Right hindlimb (tissue), 1 donor: ENCODE data around the gene IP6K3.

Experiments used
- DNase-seq: peaks from one replicate; pipeline ENCODE4 v3.0.0-alpha.2; 2018

Gene IP6K3

DNA sequence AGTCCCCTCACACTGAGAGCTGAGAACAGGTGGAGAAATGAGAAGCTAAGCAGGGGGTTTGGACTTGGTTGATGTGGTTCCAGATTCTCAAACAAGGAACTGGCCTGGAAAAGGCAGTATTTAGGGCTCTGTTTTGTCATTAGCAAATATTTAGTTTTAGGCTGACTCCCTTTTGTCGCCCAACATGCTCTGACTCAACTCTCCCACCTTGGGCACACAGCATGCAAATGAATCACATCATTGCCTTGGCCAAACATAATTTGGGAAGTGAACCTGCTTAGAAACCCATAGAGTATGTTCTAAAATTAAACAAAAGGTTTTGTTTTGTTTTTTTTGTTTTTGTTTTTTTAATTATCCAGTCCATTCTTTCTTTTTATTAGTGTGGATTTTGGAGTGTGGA lies 25.7 kb downstream of the IP6K3 start:
- DNase-seq = no peak

DNA sequence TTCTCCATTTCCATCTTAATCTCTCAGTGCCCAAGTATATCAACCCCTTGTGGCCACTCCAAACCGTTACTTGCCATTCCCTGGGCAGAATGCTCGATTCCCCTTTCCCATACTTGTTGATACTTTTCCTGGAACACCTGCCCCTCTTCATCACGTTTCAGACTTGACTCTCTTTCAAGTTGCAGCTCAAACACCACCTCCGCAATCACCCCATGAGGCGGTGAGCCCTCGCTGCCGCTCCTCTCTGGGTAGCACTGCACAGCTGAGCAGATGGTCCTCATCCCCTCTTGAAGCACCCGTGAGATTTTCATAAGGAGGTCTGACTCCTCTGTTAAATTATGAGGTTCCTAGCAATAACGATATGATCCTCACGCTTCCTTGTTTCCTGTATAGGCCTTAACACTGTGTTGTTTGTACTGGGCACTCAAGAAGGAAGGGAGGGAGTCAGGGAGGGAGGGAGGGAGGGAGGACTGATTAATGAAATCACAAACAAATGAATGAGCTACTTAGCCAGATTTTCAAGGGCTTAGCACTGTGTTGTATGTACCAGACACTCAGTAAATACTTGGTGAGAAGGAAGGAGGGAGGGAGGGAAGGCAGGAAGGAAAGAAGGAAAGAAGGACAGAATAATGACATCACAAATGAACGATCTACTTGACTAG lies 27.2 kb downstream of the IP6K3 start:
- DNase-seq = no peak

DNA sequence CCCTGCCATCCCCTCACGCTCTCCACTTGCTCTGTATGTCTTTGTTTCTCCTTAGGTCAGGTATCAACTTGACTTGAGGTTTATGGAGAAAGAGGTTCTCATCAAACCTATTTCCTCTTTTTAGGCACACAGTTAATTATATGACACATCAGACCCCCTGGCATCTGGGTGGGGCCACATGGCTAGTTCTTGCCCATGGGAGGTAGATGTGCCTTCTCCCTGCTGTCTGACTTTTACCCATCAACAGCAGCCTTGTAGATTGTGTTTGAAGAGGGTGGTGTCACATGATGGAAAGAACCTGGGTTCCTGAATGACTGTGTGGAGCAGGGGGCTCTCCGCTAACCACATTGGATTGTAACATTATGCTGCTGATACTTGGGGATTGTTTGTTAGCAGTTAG lies 28.0 kb downstream of the IP6K3 start:
- DNase-seq = no peak

DNA sequence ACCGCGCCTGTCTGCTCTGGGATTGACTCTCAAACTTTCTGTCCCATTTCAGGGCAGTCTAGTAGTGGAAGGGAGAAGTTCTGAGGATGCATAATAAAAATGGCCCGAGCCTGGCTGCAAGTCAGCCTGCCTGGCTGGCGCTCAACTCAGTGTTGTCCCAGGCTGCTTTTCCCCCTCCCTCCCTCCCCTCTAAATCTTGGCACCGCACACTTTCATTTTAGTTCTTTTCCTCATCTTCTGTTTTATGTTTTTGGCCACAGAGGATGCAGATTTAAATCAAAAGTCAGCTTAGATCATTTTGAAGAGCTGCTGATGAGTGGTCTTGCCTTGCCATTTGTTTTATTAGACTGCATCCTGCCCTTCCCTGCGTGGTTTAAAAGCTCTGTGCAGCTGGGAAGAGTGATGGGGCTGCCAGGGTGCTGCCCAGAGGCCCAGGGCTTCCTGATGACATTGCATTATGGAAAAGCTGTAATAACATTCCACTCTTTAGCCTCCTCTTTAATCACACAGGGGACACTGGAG lies 28.7 kb downstream of the IP6K3 start:
- DNase-seq = peak; percentile 84

DNA sequence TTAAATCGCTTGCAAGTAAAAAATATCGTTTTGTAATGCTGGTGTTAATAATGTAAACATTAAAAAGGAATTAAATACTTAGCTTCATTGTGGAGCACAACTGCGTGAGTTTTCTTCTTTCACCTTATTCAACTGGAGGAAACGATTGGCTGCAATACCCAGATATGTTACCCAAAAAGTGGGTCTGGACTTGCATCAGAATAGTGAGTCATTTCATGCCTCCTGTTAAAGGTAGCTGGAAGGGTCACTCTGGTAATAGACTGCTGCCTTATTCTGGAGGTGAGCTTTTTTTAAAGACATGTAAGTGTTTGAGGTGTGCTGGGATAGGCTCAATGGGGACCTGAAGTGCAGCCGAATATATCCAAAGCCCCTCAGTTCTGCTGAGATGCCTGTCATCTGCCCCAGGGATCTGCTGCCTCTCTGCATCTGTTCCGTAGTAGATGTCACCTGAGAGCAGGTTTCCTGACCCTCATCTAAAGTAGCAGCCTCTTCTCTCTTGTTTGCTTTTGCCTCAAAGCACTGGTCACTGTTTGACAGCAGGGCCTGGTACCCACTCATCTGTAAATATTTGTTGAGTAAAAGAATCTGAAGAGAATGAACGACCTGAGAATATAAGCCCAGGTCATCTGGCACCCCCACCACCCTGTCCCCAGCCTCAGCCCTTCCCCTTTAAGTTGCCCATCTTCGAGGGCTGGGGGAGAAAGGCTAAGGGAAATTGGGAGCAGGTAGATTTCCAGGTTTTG lies 29.6 kb downstream of the IP6K3 start:
- DNase-seq = no peak

DNA sequence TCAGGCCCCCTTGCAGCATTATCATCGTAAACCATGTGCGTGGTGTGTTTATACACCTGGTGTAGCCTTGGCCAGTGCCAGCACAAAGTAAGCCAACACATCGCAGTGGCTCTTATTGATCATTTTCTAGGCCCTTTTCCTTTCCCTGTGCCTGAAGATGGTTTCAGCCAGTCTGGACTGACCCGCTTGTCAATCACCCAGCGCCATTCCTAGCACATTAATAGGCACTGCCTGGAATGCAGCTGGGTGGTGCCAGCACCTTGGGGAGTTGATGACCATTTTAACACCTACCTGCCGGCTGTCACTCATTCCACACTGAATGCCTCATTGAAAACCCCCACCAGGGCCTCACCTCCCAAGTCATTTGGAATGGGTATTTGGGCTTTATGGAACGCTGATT lies 30.3 kb downstream of the IP6K3 start:
- no peak for DNase-seq

DNA sequence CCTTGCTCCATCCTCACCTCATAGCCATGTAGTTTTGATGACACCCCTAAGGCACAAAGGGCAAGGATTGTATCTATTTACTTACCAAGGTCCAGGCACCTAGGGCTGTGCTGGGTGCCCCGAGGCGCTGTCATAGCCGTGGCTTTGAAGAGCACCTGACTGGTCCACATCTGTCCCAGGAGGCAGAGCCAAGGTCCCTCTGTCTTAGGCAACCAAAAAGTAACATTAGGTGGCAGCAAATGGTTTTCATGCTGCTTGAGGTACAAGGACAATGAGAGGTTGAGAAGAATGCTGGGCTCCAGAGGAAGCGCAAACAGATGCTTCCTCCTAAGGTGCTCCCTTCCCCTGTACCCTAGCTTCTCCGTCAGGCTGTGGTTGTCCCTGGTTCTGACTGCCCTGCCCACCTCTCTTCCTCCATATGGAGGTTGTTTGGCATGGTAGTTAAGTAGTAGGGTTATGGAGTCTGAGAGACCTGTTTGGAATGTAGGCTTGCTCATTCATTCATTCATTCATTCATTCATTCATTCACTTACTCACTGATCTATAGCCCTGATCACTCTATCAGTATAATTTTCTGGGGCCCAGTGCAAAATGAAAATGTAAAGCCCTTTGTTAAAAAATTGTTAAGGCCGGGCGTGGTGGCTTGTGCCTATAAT lies 32.2 kb downstream of the IP6K3 start:
- no peak for DNase-seq

DNA sequence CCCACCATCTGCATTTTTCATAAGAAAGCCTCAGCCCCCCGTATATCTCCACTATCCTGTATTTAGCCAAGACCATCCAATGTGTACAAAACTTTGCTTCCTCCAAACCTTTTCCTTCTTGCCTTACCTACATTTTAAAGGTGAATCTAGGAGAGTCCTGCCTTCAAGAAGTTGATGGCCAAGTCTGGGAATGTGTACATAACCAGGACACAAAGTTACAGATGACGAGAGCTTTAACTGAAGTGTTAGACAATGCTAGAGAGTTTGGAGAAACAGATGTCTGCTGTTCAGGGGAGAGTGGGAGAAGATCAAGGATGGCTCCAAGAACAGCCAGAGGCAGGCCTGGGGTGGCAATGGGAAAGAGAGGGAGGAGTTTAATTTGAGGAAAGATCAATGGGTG lies 32.9 kb downstream of the IP6K3 start:
- DNase-seq = no peak

DNA sequence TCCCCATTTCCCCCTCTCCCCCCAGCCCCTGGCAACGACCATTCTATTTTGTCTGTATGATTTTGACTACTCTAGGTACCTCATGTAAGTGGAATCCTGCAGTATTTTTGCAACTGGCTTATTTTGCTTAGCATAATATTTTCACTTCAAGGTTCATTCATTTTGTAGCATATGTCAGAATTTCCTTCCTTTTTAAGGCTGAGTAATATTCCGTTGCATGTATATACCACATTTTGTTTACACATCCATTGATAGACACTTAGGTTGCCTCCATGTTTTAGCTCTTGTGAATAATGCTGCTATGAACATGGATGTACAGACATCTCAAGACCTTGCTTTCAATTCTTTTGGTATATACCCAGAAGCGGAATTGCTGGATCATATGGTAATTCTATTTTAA lies 33.8 kb downstream of the IP6K3 start:
- DNase-seq = no peak

DNA sequence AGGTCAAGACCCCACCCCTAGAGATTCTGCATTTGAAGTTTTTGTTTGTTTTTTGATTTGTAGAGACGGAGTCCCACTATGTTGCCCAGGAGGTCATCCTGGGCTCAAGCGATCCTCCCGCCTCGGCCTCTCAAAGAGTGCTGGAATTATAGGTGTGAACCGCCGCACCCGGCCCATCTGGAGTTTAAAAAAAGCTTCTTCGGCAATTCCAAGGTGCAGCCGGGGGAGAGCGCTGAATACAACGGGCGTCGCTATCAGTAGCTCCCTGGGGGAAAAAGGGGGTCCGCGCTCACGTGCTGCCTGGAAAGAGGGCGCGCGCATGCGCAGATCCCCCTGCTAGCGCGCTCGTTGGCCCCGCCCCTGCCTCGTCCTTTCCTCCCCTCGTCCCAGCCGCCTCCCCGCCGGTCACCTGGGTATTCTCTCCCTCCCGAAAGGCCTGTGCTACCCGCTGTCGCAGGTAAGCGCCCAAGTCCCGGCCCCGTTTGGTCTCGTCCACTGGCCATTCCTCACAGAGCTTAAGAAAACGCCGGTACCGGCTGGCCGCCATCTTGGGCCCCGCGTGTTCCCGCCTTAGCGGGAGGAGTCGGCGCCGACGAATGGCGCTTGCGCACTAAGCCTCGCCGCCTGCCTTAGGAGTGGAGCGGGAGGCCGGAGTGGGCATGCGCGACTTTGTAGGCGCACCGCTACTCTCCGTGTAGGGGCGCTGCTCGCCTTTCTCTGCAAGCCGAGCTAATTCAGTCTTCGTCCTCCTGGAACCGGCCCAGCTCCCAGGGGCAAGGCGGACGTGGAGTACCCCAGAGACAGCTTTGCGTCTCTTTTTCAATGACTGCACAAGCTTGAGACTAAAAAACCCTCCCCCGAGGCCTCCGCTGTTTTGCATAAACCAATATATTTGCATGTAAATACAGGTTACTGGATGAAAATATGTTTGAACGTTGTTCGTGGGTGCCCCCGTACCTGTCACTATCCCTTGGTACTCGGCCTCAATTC lies 35.3 kb downstream of the IP6K3 start, which contains the start of gene UQCC2:
Gene UQCC2 (minus strand): TSS at position 561 of the 990 bp plus-strand sequence. CDS start 14 bp downstream, at position 547.
- DNase-seq = peak; percentile 98

DNA sequence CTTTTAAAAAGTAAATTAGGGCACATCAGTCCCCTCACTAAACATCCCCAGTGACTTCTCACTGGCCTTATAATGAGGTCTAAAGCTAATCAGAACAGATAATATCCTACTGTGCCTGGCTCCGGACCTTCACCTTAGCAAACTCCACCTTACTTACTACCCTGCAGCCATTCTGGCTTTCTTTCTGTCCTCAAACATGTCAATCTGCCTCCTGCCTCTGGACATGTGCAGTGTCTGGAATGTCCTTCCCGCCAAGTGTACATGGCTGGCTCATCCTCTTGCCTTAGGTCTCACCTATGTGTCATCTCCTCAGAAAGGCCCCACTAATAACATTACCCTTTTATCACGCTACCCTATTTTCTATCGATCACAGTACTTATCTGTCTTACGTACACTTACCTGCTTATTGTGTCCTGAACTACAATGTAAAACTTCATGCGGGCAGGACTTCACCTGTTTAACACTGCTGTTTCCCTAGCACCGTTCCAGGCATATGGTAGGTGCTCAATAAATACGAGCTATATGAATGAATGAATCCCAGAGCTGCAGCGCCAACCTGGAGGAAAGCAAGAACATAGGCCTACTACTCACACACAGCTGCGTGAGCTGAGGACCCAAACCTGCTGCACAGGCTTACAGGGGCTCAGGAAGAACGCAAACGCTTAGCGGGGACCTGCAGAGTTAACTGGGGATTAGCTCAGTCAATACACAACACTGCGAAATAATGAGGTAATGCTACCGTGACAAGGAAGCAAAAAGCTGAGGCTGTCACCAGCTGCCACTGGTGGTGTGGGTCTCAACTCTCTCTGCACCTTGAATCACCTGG lies 36.2 kb downstream of the IP6K3 start:
- DNase-seq = no peak

DNA sequence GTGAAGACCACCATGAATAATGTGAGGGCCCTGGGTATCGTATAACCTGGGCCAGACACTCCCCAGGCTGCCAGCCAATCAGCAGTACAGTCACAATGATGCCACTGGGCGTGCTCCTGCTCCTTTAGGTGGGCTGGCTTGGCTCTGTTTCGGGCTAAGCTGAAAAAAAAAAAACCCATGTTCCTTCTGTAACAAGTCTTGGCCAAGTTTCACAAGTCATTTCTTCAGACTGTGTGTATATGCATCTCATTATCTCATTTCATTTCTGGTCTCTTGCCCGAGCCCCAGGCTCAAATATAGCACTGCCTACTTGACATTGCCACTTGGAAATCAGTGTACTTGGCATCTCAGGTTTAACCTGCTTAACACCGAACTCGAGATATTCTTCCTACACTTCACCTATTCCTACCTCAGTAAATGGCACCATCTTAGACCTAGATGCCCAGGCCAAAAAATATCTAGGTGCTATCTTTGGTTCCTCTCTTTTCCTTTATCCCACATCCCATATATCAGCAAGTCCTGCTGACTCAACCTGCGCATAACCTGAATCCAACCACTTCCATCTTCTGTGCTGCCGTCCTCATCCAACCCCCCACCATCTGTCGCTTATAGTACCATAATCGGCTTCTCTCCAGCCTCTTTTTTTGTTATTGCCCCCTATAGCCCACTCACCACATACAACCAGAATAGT lies 37.0 kb downstream of the IP6K3 start:
- no peak for DNase-seq

DNA sequence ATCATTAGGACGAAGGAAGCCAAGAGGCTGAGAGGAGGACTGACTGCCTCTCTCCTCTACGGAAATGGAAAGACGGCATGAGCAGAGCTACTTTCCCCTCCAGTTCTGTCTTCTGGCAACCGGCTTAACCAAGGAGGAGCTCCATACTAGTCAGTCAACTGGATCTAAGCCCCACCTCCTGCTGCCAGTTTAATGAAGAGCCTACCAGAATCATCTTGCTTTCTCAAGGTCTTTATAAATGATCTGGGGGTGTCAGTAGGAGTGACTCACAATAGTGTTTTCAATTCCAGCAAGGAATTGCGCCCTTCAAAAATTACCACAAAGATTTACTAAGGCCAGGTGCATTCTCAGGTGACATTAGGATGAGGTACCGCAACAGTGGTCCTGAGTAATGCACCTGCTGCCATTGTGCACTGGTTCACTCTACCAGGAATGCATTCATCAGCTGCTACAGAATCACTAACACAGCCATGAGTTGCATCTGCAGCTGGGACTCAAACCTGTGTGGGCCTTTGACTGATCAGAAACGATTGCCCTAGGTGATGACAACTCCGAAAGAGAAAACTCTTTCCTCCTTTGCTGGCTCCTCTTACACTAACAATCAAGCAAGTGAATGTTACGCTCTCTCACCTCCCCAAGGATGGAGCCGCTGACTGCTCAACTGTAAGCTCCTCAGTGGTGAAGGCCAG lies 38.0 kb downstream of the IP6K3 start:
- no peak for DNase-seq

DNA sequence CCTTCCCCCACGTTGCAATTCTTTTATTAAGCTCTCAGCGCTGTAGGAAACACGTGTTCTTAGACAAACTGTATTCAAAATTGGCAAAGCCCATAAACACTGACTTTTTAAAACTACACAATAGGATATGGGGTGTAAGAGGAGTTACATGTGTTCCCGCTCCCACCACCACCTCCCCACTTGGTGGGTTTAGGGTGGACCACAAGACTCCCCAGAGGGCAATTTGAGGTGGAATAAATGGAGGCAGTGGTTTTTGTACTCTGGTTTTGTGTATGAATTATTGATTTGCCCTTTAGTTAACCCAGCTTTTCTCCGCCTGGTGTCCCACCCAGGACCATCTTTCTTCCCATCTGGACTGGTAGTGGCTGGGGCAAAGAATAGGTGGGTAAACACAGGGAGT lies 38.9 kb downstream of the IP6K3 start:
- no peak for DNase-seq

DNA sequence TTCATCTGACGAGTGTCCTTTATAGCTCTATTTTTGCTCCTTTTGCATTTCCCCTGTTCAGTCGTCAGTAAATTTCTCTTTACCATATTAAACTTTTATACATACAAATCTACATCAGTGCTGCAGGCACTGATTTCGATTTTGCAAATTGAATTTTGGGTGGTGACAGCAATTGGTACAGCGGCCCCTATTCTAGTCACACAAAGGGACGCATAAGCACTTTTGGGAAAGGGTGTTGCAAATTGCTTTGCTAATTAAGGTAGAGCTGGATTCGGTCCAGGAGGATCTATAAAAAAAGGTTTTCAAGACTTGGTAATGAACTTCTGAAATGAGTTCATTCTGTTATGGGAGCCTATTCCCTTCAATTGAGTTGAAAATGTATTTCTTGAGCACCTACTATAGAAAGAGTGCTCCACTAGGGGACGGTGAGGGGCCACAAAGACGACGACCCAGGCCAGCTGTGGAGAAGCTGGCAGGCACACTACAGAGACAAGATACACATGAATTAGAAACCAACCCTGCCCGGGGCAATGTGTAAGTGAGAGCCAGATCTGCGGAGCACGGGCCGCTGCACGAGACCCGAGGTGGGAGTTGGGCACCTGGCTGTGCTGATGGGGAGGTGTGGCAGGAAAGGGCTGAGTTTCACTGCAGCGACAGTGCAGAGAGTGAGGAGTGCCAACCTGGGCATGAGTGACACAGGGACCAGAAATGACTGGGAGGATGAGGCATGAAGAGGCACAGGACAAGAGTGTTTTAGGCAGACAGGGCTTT lies 40.6 kb downstream of the IP6K3 start:
- no peak for DNase-seq

DNA sequence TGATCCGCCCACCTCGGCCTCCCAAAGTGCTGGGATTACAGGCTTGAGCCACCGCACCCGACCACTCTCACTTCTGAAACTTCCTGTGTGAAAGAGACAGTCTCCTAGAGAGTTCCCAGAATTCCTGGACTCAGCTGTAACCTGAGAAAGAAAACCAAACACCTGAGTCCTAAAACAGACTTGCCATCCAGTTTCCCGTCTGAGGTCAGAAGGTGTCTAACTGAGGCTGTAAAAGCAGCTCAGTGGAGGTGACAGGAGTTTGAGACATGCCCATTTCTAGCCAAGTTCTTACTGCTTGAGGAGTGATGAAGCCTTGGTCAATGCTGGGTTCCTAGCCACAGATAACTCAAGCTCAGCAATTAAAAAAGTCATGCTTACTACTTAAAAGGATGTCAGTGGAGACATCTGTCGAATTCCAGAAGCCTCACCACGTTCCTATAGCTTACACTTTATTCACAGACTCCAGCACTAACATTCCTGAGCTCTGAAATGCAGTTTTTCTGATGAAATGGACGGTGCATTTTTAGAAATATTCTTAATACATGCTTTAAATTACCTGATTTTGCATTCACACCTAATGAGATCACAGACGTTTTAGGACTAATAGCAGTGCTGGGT lies 41.3 kb downstream of the IP6K3 start:
- DNase-seq = no peak

DNA sequence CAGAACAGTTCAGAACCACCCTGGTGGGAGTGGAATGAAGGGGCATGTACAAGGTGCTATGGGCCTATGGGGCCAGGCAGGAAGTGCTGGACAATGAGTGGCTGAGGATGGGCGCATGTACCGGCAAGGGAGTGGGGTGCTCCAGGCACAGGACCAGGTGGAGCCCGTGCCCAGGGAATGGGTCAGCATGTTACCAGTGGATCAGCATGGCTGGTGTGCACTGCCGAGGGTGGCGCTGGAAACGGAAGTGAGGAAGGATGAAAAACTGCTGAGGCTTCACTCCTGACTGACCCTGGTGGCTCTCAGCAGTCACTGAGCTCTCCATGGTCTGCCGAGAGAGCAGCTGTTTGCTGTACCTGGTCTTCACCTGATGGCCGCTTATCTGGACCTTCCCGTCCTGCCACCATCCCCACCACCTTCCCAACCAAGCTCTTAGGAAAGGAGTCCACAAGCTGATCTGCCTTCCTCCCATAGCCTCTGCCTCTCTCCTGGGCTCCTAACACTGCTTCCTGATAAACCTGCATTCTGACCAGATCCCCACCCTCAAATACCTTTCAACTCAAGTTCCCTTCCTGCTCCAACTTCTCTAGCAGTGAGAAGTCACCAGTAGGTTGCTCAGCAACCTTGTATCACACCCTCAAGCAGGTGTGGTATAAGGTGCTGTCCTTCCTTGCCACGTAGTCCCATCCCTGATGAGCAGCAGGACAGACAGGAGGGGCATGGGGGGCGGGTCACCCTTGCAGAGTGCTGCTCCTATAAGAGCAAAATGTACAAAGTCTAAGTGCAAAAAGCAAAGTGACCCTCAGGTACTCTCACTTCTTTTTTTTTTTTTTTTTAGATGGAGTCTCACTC lies 42.3 kb downstream of the IP6K3 start:
- DNase-seq = no peak

DNA sequence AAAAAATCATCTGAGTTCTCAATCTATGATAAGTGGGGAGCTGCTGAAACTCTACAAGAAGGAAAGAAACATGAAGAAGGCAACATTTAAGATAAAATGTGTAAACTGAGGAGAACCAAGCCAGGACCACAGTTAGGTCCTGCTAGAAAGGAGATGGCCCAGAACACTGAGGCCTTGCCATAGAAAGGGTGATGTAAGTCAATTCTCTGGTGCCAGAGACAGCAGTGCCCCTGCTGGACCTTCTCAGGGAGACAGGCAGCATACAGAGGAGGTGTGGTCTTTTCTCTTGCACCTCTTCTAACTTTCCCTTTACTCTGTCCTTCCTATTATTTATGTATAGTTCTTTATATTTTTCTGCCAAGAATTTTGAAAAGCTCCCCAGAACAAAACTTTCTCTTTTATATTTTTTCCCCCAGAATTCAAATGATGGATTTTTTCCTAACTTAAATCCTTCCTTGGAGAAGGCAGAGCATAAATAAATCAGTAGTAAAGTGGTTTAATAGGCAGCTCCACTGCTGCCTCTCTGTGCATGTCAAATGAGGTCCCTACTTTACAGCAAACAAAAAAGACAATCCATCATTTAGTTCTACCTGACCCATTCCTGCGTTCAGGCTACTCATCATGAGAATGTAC lies 44.2 kb downstream of the IP6K3 start:
- DNase-seq = no peak
